HL-60 (cell line): ENCODE measurements around the gene PYGB.

Experiments used
- CTCF ChIP-seq: IDR thresholded peaks from one replicate; pipeline ENCODE4 v1.5.1; 2011; ENCODE audit warnings: low read length, control low read depth, inconsistent platforms; ENCODE audit not compliant: insufficient read depth
- GABPA ChIP-seq: IDR thresholded peaks from 2 replicates; pipeline ENCODE4 v1.6.1; 2012; ENCODE audit warnings: low read depth
- POLR2AphosphoS5 ChIP-seq: IDR thresholded peaks from 2 replicates; pipeline ENCODE4 v1.6.1; 2012; ENCODE audit warnings: low read depth
- REST ChIP-seq: IDR thresholded peaks from 2 replicates; pipeline ENCODE4 v1.6.1; 2012; ENCODE audit warnings: low read depth; ENCODE audit not compliant: insufficient replicate concordance
- SPI1 ChIP-seq: IDR thresholded peaks from 2 replicates; pipeline ENCODE4 v1.6.1; 2012; ENCODE audit warnings: low read depth, mild to moderate bottlenecking, borderline replicate concordance

- TF ChIP-seq CTCF = no peak
- no peak for TF ChIP-seq POLR2AphosphoS5
- TF ChIP-seq GABPA = no peak
- TF ChIP-seq SPI1 = no peak
- TF ChIP-seq REST = no peak
Observed at GRCh38 chr20:25303292-25304024, 55.6 kb downstream of the PYGB start.
